Activated CD4-positive, alpha-beta T cell treated with anti-CD3 and anti-CD28 coated beads, Interleukin-2, amount 50 U/mL, for 24 hours (primary cell): Measurements from ENCODE around the gene CACNA1H.

Source experiments
- DNase-seq, 2 donors: peaks; one replicate each; pipeline ENCODE4 v3.0.0-alpha.2; 2020; ENCODE audit warnings: low read depth in 1 of 2, low spot score in 1 of 2

CACNA1H gene

DNA sequence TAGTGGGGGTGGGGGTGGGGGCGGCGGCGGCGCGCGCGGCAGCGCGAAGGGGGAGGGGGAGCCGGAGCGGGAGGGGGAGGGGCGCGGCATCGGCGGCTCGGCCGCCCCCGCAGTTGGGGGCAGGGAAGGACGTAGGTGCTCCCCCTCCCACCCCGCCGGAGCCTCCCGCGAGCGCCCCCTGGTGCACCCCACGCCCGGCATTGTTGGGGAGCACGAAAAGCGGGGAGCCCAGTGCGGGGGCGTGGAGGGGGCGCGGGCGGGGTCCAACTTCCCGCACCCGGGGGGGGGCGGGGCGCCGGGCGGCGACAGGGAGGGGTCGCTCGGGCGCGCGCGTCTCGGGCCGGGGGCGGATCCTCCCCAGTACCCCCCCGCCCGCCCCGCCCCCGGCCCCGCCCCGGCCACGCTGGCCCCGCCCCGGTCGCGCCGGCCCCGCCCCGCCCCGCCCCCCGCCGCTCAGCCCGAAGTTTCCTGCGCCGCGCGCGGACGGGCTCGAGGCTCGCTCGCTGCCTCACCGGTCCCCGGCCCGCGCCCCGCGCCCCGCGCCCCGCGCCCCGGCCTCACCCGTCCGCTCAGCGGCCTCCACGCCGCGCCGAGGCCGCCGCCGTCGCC is at the start of gene CACNA1H:
Gene CACNA1H (plus strand): TSS at position 456 of the 609 bp plus-strand sequence. CDS start 632 bp downstream, outside the sequence.
- DNase-seq: peak; percentile 11 to 38

DNA sequence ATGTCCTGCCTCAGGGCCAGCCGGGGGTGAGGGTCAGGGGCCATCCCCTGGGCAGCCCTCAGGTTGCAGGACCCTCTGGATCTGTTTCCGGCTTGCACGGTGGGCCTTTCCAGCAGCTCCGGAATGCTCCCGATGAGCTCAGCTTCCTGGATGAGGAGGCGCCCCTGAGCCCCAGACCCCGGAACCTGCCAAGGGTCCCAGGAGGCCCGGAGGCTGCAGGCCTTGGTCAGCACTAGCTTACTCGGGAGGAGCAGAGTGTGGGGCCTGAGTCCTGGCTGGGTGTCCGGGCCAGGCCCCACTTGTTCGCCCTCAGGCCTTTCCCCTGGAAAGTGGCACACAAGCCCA is 49.3 kb upstream of the CACNA1H start:
- no peak for DNase-seq

DNA sequence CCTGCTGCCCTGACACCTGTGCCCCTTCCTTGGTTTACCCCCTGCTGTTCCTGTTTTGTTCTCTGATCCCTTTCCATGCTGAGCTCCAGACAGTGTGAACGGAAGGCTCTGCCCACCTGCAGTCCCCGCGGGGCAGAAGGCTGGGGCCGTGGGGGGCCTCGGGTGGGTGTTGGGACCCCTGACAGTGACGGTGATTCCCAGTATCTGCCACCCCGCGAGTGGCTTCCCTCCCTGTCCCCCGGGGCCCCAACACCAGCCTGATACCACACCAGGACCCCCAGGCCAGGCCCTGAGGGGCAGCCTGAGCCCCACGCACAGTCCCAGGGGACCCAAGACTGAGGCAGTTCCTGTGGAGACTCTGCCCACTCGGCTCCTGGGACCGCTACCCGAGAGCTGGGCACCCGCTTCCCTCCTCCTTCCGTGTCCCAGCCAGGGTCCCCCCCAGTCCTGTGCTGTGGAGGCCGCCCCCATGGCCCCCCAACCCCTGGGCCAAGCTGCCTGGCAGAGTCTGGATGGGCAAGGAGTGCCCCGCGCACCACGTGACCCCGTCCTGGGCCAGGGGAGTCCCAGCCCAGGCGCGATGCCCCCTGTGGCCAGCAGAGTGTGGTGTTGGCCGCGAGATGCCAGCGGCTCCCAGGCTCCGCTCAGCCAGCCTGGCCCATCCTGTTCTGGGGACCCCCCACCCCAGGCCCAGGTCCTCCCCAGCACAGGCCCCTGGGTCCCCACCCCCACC is 46.9 kb upstream of the CACNA1H start:
- peak in 1 of 2 donors; percentile 15 for DNase-seq

DNA sequence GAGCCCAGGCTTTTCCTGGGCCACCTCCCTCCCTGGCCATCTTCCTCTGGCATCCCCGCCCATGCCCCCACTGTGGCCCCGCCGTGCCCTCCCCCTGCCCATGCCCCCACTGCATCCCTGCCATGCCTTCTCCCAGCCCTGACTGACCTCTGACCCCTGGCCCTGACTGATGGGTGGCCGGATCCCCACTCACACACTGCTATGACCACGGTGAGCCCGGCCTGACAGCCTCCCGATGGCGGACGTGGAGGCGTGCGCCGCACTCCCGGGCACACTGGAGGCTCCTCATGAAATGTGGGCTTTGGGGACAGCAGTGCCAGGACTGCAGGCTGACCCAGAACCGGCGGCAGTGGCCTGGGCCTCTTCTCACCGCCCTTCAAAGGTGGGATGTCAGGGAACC is 46.2 kb upstream of the CACNA1H start:
- no peak for DNase-seq

DNA sequence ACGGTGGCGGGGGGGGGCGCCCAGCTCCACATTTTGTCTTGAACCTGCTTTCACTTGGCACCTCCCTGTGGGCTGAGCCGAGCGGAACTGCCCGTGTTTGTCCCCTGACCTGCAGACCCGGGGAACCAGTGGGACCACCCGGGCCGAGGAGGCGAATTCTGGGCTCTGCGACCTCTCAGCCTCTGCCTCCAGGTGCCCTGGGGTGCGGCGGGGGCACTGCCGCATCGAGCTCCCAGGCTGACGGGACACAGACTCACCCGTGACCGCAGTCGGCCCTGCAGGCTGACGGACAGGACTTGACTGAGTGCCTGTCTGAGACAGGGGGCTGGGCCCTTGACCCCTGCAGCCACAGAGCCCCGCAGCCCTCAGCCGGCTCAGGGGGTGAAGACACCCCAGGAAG is 45.8 kb upstream of the CACNA1H start:
- no peak for DNase-seq

DNA sequence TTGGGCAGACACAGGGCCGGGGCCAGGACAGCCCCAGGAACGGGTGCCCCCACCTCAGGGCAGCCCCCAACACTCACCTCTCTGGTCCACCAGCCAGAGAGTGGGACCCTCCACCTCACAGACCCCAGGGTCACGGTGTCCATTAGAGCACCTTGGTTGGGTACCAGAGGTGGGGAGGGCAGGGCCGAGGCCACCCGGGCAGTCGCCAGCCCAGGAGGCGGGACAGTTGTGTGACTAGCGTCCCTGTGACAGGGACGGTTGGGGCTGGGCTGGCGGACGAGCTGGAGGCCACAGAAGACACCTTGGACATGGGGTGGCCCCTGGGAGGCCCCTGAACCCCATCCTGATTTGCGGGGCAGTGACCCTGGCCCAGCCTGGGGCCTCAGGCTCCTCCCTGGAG is 45.2 kb upstream of the CACNA1H start:
- no peak for DNase-seq

DNA sequence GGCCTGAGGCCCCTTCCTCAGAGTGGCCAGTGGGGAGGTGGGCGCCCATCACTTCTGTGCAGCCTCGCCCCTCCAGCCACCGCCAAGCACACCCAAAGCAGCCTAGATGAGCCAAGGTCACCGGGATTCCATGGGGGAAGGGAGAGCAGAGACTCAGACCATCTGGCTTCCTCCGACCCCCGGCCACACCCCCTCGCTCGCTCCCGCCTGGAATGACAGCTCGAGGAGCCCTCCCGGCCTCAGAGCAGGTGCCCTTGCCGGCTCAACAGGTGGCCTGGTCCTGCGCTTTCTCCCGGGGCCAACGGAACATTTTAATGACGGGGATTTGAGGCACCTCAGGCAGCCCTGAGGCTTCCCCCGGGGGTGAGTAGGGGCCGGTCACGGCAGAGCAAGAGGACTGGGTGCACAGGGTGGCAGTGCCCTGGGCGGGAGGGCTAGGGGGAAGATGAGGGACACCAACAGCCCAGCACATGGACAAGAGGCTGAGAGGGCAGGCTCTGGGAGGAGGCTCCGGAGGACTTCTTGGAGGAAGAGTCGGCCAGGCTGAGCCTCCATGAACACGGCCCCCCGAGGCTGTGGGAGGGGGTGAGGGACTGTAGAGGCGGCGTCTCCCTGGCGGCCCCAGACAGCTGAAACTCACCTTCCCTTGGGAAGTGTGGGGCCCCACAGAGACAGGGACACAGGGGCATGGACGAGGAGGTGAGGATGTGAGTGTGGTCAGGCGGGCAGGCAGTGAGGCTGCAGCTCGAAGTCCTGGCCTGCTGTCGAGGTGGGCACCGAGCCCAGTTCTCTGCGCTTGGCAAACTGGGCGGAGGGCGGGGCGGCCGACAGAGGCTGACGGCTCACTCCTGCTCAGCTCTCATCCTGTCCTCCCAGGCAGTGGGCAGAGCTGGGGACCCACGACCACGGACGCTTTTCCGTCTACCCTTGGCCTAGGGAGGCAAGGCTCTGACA is 44.3 kb upstream of the CACNA1H start:
- DNase-seq: no peak

- no peak for DNase-seq
Measured at GRCh38 chr16:1109648-1110047, 43.3 kb upstream of the CACNA1H start.

GRCh38 chr16:1112506-1113184 is 40.3 kb upstream of the CACNA1H start:
- no peak for DNase-seq

GRCh38 chr16:1113489-1113888 is 39.4 kb upstream of the CACNA1H start:
- no peak for DNase-seq

DNA sequence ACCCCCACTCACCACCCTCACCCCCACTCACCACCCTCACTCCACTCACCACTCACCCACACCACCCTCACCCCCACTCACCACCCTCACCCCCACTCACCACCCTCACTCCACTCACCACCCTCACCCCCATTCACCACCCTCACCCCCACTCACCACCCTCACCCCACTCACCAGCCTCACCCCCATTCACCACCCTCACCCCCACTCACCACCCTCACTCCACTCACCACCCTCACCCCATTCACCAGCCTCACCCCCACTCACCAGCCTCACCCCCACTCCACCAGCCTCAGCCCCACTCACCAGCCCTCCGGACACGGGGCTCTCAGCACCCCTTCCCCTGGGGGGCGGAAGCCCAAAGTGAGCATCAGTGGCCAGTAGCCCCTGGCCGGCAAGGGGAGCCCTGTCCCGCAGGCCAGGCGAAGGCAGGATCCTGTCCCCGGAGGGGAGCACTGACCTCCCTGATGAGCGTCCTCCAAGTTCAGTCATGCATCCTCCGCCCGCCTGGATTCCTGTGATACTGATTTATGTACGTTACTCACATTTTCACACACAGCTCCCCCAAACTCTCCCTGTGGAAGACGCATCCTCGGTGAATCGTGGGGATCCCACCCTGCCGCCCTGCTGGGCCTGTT is 38.9 kb upstream of the CACNA1H start:
- DNase-seq: no peak

- DNase-seq: no peak
Measured at GRCh38 chr16:1116693-1117077, 36.2 kb upstream of the CACNA1H start.

GRCh38 chr16:1117176-1117900 is 35.6 kb upstream of the CACNA1H start:
- DNase-seq: no peak

DNA sequence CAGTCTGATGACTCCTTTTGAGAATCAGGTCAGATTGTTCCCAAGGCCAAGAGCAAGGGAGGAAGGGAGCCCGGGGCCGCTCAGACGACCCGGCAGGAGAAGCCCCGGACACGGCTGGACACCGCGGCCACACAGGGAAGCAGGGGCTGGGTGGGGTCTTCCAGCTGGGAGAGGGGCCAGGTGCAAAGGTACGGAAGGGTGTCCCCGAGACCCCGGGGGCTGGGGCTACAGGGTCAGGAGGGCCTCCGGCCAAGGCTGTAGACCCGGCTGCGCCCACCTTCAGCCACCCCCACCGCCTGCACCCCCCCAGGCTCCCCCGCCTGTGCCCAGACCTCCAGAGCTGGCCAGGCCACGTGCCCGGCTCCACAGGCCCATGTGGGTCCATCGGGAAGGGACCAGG is 35.0 kb upstream of the CACNA1H start:
- no peak for DNase-seq

DNA sequence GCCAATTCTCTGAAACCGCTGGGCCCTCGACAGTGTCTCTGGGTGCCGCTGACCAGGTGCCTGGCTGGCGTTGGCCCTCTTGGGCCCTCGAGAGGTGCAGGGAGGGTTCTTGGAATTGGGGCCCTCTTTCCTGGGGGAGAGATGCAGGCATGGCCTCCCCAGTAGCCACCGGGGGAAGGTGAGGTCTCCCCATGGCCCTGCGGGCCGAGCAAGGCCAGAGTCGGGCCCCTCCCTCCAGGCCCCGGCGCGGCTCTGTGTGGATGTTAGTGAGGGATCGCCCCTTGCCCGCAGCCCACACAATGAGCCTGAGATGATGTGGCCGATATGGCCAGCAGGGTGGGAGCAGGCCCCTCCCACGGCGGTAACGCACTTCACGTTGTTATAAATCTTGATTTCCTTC is 33.8 kb upstream of the CACNA1H start:
- no peak for DNase-seq

DNA sequence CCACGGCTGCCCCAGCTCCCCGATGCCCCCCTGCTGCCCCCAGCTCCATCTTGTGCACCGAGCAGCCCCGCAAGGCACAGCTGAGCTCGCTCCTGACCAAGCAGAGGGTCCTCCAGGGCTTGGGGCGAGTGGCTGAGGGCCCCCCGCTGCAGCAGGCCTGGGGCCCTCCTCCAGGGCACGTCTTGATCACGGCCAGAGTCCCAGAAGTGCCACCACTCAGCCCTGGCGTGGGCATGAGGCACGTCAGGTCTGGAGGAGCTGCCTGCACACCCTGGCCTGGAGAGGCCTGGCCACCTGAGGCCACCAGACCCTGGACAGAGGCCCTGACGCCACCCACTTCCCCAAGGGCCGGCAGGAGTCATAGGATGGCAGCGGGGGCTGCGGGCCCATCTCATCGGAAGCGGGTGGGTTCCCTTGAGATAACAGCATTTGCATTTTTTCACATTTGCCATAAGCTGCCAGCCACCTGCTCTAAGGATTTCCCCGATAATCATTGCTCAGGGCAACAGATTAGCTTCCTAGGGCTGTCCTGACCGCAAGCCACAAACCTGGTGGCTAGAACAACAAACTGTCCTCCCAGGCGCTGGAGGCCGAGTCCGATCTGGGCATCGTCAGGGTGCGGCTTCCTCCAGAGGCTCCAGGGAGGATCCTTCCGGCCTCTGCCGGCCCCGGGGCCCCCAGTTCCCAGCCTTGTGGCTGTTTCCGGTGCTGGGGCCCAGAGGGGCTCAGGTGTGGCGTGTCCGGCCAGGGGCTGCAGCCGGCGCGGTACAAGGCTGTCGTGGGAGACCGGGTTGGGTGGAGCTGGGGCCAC is 32.9 kb upstream of the CACNA1H start:
- DNase-seq: no peak

- no peak for DNase-seq
Measured at GRCh38 chr16:1120577-1120941, 32.3 kb upstream of the CACNA1H start.

DNA sequence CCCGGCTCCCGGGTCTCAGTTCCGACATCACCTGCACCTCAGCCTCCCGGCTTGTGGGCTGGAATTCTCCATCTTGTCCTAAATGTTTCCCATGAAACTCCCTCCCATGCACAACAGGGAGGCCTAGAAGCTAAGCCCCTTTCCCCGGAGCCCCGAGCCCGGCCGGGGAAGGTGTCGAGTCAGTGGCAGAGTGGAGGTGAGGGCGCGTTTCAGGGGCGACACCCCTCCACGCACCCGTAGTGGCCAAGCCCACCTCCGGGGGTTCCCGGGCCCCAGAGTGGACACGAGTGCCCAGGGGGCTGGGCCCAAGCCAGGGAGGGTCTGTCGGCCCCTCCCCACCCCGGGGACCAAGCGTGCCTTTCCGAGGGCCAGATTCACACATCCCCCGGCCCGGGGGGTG is 31.9 kb upstream of the CACNA1H start:
- DNase-seq: no peak

GRCh38 chr16:1121601-1122397 is 31.1 kb upstream of the CACNA1H start:
- DNase-seq: no peak
